Measurements from ENCODE around the gene TRIM7.

The TRIM7 gene

DNA sequence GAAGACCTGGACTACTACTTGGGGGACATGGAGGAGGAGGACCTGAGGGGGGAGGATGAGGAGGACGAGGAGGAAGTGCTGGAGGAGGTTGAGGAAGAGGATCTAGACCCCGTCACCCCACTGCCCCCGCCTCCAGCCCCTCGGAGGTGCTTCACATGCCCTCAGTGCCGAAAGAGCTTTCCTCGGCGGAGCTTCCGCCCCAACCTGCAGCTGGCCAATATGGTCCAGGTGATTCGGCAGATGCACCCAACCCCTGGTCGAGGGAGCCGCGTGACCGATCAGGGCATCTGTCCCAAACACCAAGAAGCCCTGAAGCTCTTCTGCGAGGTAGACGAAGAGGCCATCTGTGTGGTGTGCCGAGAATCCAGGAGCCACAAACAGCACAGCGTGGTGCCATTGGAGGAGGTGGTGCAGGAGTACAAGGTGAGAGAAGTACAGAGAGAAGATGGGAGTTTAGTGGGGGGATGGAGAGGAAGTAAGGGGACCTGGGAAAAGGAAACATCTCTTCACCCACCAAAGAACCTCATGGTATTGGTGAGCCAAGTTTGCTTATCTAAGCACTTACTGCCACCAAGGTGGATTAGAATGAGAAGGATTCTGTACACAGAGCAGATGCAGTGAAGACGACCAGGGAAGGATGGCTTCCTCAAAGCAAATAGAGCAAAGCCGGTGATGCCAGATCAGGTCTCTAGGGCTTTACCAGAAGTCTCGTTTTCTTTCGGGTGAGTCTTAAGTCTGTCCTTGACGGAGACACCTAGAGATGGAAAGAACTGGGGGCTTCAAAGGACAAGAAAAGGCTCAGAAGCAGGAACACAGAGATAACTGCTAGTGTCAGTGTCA lies 19.6 kb upstream of the TRIM7 start:
- in situ Hi-C loops (cut with HindIII; ENCODE audit: low pct_unique_long_range_greater_than_20kb, low sequenced_read_pairs), result no loop called here
- DNase-seq (ENCODE audit: low read depth in 1 of 2, low spot score in 1 of 2), result no peak

GRCh38 chr5:181223729-181224389 lies 18.9 kb upstream of the TRIM7 start:
- no peak for DNase-seq (ENCODE audit: low read depth in 1 of 2, low spot score in 1 of 2)

More for the DNA sequence above, 19.6 kb upstream of the TRIM7 start:
- no peak for TF ChIP-seq JUND (IDR thresholded peaks at IDR 0.05; ENCODE audit: low read depth)

DNA sequence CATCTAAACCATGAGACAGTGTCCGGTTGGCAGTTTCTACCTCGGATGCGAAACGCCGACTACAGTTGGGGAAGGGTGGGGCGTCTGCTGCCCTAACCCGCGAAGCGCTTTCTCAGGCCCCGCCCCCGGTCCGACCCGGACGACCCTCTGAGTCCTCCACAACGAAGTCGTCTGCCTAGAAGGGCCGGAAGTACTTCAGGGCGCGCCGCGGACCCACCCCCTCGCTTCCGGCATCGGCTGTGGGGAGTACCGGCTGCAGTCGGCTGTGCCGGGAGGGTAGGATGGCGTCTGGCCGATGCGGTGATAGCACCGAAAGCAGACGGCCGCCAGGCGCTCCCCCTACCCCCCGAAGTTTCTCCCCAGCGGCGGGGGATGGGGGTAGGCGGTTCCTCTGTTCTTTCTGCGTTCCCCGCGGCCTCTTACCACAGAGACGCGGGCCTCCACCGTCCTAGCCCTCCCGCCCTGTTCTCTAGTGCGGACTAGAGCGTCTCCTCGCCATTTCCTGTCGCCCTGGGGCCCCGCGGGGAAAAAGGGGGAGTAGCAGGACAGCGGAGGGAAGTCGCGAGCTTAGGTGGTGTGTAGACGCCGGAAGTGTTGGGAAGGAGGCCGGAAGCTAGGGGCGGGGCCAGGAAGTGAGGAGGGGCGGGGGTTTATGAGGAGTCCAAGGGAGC lies 18.2 kb upstream of the TRIM7 start, which contains the start of gene TRIM41:
TSS of gene TRIM41 (plus strand) at position 224 of the 671 bp plus-strand sequence. CDS start 719 bp downstream, outside the sequence.
- DNase-seq (ENCODE audit: low read depth in 1 of 2, low spot score in 1 of 2), result peak; percentile 80 to 99
- in situ Hi-C loops (cut with HindIII; ENCODE audit: low pct_unique_long_range_greater_than_20kb, low sequenced_read_pairs), result no loop called here
- no peak for TF ChIP-seq JUND (IDR thresholded peaks at IDR 0.05; ENCODE audit: low read depth)

More at GRCh38 chr5:181223729-181224389, 18.9 kb upstream of the TRIM7 start:
- in situ Hi-C loops (cut with HindIII; ENCODE audit: low pct_unique_long_range_greater_than_20kb, low sequenced_read_pairs), result no loop called here
- no peak for TF ChIP-seq JUND (IDR thresholded peaks at IDR 0.05; ENCODE audit: low read depth)

DNA sequence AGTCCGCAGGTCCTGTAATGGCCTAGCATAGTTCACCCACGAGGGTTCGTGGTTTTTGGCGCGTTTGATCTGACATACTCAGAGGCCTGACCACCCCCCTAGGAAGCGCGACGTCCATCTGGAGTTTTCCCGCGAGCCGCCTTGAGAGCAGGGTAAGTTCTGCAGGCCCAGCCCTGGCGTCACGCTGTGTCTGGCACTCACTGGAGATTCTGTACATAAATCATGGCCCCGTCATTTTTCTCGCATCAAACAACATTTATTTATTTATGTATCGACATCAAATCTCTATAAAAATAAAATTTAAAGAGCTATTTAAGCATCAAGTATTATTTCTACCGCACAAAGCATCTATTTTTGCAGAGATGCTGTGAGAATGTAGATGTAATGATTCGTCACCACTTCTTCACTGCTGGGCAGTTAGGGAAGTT lies 17.6 kb upstream of the TRIM7 start:
- in situ Hi-C loops (cut with HindIII; ENCODE audit: low pct_unique_long_range_greater_than_20kb, low sequenced_read_pairs), result no loop called here
- no peak for DNase-seq (ENCODE audit: low read depth in 1 of 2, low spot score in 1 of 2)
- TF ChIP-seq JUND (IDR thresholded peaks at IDR 0.05; ENCODE audit: low read depth), result no peak

GRCh38 chr5:181221792-181222629 lies 17.0 kb upstream of the TRIM7 start:
- in situ Hi-C loops (cut with HindIII; ENCODE audit: low pct_unique_long_range_greater_than_20kb, low sequenced_read_pairs), result no loop called here
- peak in 1 of 2 experiments; percentile 95 for DNase-seq (ENCODE audit: low read depth in 1 of 2, low spot score in 1 of 2)
- no peak for TF ChIP-seq JUND (IDR thresholded peaks at IDR 0.05; ENCODE audit: low read depth)

DNA sequence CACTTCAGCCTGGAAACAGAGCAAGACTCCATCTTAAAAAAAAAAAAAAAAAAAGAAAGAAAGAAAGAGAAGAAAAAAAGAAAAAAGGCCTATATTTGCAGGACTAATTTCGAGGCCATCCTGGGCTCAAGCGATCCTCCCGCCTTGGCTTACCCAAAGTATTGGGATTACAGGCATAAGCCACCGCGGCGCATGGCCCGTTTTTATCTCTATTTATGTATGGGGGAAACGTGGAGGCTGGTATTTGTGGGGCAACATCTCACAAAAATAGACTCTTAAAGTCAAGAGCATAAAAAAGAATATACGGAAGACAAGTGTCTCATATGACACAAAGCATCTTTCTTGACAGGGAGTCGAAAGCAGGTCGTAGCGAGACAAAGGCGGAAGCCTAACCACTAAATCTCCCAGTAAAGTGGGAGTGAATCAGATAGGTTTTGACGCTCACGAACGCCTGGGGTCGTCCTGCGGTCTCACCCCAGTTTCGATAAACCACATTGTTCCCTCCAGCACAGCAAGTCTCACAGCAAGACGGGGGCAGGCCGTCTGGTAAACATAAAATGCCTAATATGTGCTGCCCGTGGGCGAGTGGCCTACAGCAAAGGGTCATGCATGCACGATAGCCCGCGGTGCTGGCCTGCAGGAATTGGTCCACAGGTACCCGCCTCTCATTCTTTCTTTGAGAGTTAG lies 16.3 kb upstream of the TRIM7 start:
- in situ Hi-C loops (cut with HindIII; ENCODE audit: low pct_unique_long_range_greater_than_20kb, low sequenced_read_pairs), result no loop called here
- no peak for TF ChIP-seq JUND (IDR thresholded peaks at IDR 0.05; ENCODE audit: low read depth)
- no peak for DNase-seq (ENCODE audit: low read depth in 1 of 2, low spot score in 1 of 2)

DNA sequence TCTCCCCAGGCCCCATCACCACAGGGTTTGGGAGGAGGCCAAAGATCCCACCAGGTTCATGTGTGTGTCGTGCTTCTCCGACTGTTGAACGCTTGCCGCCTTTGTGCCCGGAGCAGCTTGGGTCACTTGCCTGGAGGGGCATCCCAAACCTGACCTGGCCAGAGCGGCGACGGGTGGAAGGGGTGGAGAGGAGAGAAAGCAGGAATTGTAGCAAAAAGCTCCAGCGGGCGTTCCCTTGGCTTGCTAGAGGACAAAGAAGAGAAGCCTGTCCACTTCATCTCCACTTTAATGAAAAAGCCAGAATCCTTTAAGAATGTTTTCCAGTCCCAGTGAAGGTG lies 15.2 kb upstream of the TRIM7 start:
- in situ Hi-C loops (cut with HindIII; ENCODE audit: low pct_unique_long_range_greater_than_20kb, low sequenced_read_pairs), result no loop called here
- no peak for DNase-seq (ENCODE audit: low read depth in 1 of 2, low spot score in 1 of 2)
- TF ChIP-seq JUND (IDR thresholded peaks at IDR 0.05; ENCODE audit: low read depth), result no peak

- no peak for TF ChIP-seq JUND (IDR thresholded peaks at IDR 0.05; ENCODE audit: low read depth)
- in situ Hi-C loops (cut with HindIII; ENCODE audit: low pct_unique_long_range_greater_than_20kb, low sequenced_read_pairs), result no loop called here
- DNase-seq (ENCODE audit: low read depth in 1 of 2, low spot score in 1 of 2), result no peak
Observed at GRCh38 chr5:181219262-181220177, 14.5 kb upstream of the TRIM7 start.

GRCh38 chr5:181218795-181219124 lies 13.8 kb upstream of the TRIM7 start:
- no peak for DNase-seq (ENCODE audit: low read depth in 1 of 2, low spot score in 1 of 2)
- in situ Hi-C loops (cut with HindIII; ENCODE audit: low pct_unique_long_range_greater_than_20kb, low sequenced_read_pairs), result no loop called here
- TF ChIP-seq JUND (IDR thresholded peaks at IDR 0.05; ENCODE audit: low read depth), result no peak

DNA sequence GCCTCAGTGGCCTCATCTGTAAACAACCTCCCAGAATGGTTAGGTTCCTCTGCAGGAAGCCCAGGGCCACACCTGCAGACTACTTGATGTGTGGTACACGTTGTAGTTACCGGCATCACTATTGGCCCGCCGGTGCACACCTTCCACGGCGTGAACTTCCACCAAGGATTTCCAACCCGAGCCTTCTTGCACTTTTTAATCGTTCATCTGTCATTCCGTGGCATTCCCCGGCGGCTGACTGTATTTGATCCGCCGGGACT lies 12.7 kb upstream of the TRIM7 start:
- in situ Hi-C loops (cut with HindIII; ENCODE audit: low pct_unique_long_range_greater_than_20kb, low sequenced_read_pairs), result no loop called here
- TF ChIP-seq JUND (IDR thresholded peaks at IDR 0.05; ENCODE audit: low read depth), result no peak
- DNase-seq (ENCODE audit: low read depth in 1 of 2, low spot score in 1 of 2), result no peak

Measured in T47D (cell line).